WTC11 (cell line): Measurements from ENCODE around the gene DMBX1. TPM values are rescaled to one million over a fixed set of nuclear protein-coding genes. Genes with fewer than 3 reads are reported as not detected.

Source experiments
- ATAC-seq: fragments of 200-7000 bp; cut with Tn5 transposase; 2 replicates; pipeline ENCODE4 v1.10.0; 2021; ENCODE audit warnings: mild to moderate bottlenecking, moderate library complexity
- CTCF ChIA-PET: fragments of 300-600 bp; sonication (Branson Sonifier 250); formaldehyde crosslinking; loops from one replicate; lab custom pipeline; 2021; ENCODE audit warnings: antibody characterized with exemption; lab: Charles Lee
- POLR2A ChIA-PET: fragments of 350-600 bp; sonication (Branson Sonifier 250); formaldehyde crosslinking; loops from one replicate; lab custom pipeline; 2021; ENCODE audit warnings: antibody characterized with exemption; lab: Charles Lee
- DNase-seq: peaks from one replicate; pipeline ENCODE4 v3.0.0; 2021; ENCODE audit warnings: low spot score
- H3K27ac Mint-ChIP-seq: 2 replicates; pipeline ENCODE4 v1.8.0; 2021; ENCODE audit warnings: mixed read lengths
- H3K27me3 Mint-ChIP-seq: 2 replicates; pipeline ENCODE4 v1.8.0; 2021; ENCODE audit warnings: low read depth, mild to moderate bottlenecking, moderate library complexity, mixed read lengths
- H3K36me3 Mint-ChIP-seq: 2 replicates; pipeline ENCODE4 v1.8.0; 2021; ENCODE audit warnings: mixed read lengths
- H3K4me1 Mint-ChIP-seq: 2 replicates; pipeline ENCODE4 v1.8.0; 2022; ENCODE audit warnings: mixed read lengths
- H3K4me3 Mint-ChIP-seq: 2 replicates; pipeline ENCODE4 v1.8.0; 2021; ENCODE audit warnings: mild to moderate bottlenecking, moderate library complexity, mixed read lengths
- H3K9me3 Mint-ChIP-seq: 2 replicates; pipeline ENCODE4 v1.8.0; 2021; ENCODE audit warnings: mixed read lengths
- AR ChIP-seq: fragments of 250-450 bp; sonication (Bioruptor Pico); IDR thresholded peaks from 2 replicates; pipeline ENCODE4 v1.9.0; 2021; ENCODE audit warnings: mild to moderate bottlenecking
- E2F5 ChIP-seq: sonication (generic); formaldehyde crosslinking; IDR thresholded peaks from 2 replicates; pipeline ENCODE4 v1.8.1; 2022; ENCODE audit warnings: mild to moderate bottlenecking, moderate library complexity, missing genetic modification reagents
- HMGXB4 ChIP-seq: sonication (generic); formaldehyde crosslinking; IDR thresholded peaks from 2 replicates; pipeline ENCODE4 v1.8.1; 2023; ENCODE audit warnings: mild to moderate bottlenecking, moderate library complexity, missing genetic modification reagents
- IRF1 ChIP-seq: sonication (generic); formaldehyde crosslinking; IDR thresholded peaks from 2 replicates; pipeline ENCODE4 v1.8.0; 2023; ENCODE audit warnings: missing genetic modification reagents
- IRF2 ChIP-seq: sonication (generic); formaldehyde crosslinking; IDR thresholded peaks from 2 replicates; pipeline ENCODE4 v1.8.0; 2022; ENCODE audit warnings: low read depth, missing genetic modification reagents, borderline replicate concordance
- KAT7 ChIP-seq: sonication (generic); formaldehyde crosslinking; IDR thresholded peaks from 2 replicates; pipeline ENCODE4 v1.8.1; 2023; ENCODE audit warnings: missing genetic modification reagents, mild to moderate bottlenecking, borderline replicate concordance
- MAX ChIP-seq: sonication (generic); formaldehyde crosslinking; IDR thresholded peaks from 2 replicates; pipeline ENCODE4 v1.8.0; 2022; ENCODE audit warnings: mild to moderate bottlenecking, missing genetic modification reagents
- NFE2L1 ChIP-seq: sonication (generic); formaldehyde crosslinking; IDR thresholded peaks from 2 replicates; pipeline ENCODE4 v1.8.1; 2023; ENCODE audit warnings: missing genetic modification reagents
- SMAD4 ChIP-seq: sonication (generic); formaldehyde crosslinking; IDR thresholded peaks from 2 replicates; pipeline ENCODE4 v1.8.0; 2022; ENCODE audit warnings: mild to moderate bottlenecking, missing genetic modification reagents
- ZBTB21 ChIP-seq: sonication (generic); formaldehyde crosslinking; IDR thresholded peaks from 2 replicates; pipeline ENCODE4 v1.8.1; 2023; ENCODE audit warnings: mild to moderate bottlenecking, missing genetic modification reagents, borderline replicate concordance
- ZNF121 ChIP-seq: sonication (generic); formaldehyde crosslinking; IDR thresholded peaks from 2 replicates; pipeline ENCODE4 v1.8.0; 2023; ENCODE audit warnings: missing genetic modification reagents
- ZNF423 ChIP-seq: fragments of 250-450 bp; sonication (Bioruptor Pico); IDR thresholded peaks from 2 replicates; pipeline ENCODE4 v2.1.2; 2022; ENCODE audit warnings: mild to moderate bottlenecking, moderate library complexity
- ZNF512 ChIP-seq: sonication (generic); formaldehyde crosslinking; IDR thresholded peaks from 2 replicates; pipeline ENCODE4 v1.8.1; 2022; ENCODE audit warnings: missing genetic modification reagents, borderline replicate concordance
- ZNF532 ChIP-seq: fragments of 250-450 bp; sonication (Bioruptor Pico); IDR thresholded peaks from 2 replicates; pipeline ENCODE4 v1.9.0; 2021; ENCODE audit warnings: mild to moderate bottlenecking, borderline replicate concordance
- total RNA-seq: library from RNA; stranded (reverse); gene quantifications from 3 replicates; pipeline ENCODE4 v1.2.3, GENCODE V29; 2021

Gene DMBX1
- total RNA-seq, 1 experiment from 2014 or later: 3.7 TPM

- TF ChIP-seq NFE2L1 (CRISPR knock-in tag): no peak
- no peak for TF ChIP-seq ZNF512 (CRISPR knock-in tag)
- no peak for TF ChIP-seq AR (CRISPR knock-in tag)
- TF ChIP-seq ZNF532: no peak
- TF ChIP-seq IRF2 (CRISPR knock-in tag): no peak
- no peak for TF ChIP-seq ZBTB21 (CRISPR knock-in tag)
- TF ChIP-seq, all 79 proteins: peak for 0
- ATAC-seq: peak; percentile 31
Measured at GRCh38 chr1:46465981-46466476, 23.6 kb upstream of the DMBX1 start.

GRCh38 chr1:46466477-46467182, 23.0 kb upstream of the DMBX1 start:
- POLR2A ChIA-PET: no interaction called here
- DNase-seq (peak; percentile 78), ATAC-seq (peak; percentile 55)
- Mint-ChIP-seq H3K27me3 (peaks cover 88% of the 10 kb centered on the region), H3K36me3 (no peaks in the 10 kb centered on the region), H3K4me1 (peaks cover 55% of the 10 kb centered on the region)
- TF ChIP-seq IRF1 (no peak), KAT7 (CRISPR knock-in tag) (peak; percentile 76; the same call in 1 of the 2 replicates), ZNF423 (CRISPR knock-in tag) (peak; percentile 16; the same call in 1 of the 2 replicates), SMAD4 (no peak), ZNF121 (CRISPR knock-in tag) (peak; percentile 98), MAX (CRISPR knock-in tag) (0 out of 2 replicates have a peak, but pooled peaks have one; percentile 2), HMGXB4 (CRISPR knock-in tag) (peak; percentile 45; the same call in 1 of the 2 replicates), E2F5 (CRISPR knock-in tag) (peak; percentile 53; the same call in 1 of the 2 replicates)
- TF ChIP-seq, all 79 proteins: peak for 6
- Mint-ChIP-seq H3K27ac (no peak overlapping the region), H3K4me3 (peak overlapping the region; percentile 75), H3K9me3 (no peaks in the 10 kb centered on the region)
- CTCF ChIA-PET: interaction anchor here (0.8 to 1.5 kb wide), 4 partner anchors 20 to 137 kb away, joined by 3 to 6 read pairs (median 4); partner anchors contain the start of gene MKNK1

More at GRCh38 chr1:46465981-46466476, 23.6 kb upstream of the DMBX1 start:
- Mint-ChIP-seq H3K4me3 (peak overlapping the region; percentile 70), H3K36me3 (no peaks in the 10 kb centered on the region), H3K27me3 (peaks cover 92% of the 10 kb centered on the region), H3K9me3 (no peaks in the 10 kb centered on the region), H3K27ac (no peak overlapping the region), H3K4me1 (peaks cover 61% of the 10 kb centered on the region)
- no peak for DNase-seq
- POLR2A ChIA-PET: no interaction called here
- CTCF ChIA-PET: interaction anchor here (0.8 to 1.5 kb wide), 4 partner anchors 19 to 138 kb away, joined by 3 to 6 read pairs (median 4); partner anchors contain the start of gene MKNK1
